ENCODE results near the gene SCYGR3.

GRCh38 chr2:227661827-227662226 is 47.2 kb upstream of the SCYGR3 start:
- TF ChIP-seq PHF5A (CRISPR knock-in tag; IDR thresholded peaks at IDR 0.05; ENCODE audit: low read depth, unreplicated experiment) (no peak), EZH2 (conservative IDR thresholded peaks at IDR 0.05; ENCODE audit: low read depth, low read length) (no peak)
